HepG2 (cell line): ENCODE results near the gene SRRM3. TPM values are rescaled to one million over a fixed set of nuclear protein-coding genes. Genes with fewer than 3 reads are reported as not detected.

Experiments
- ATAC-seq: fragments of 200-7000 bp; cut with Tn5 transposase; 3 replicates; pipeline ENCODE4 v1.9.1; 2020; ENCODE audit warnings: mild to moderate bottlenecking, moderate library complexity
- BruUV-seq: library from RNA; stranded (reverse); fragments of 400-500 nt; replicated peaks from 2 replicates; lab custom pipeline; 2021; lab: Mats Ljungman, UMichigan
- CTCF ChIA-PET: fragments of 300-600 bp; formaldehyde crosslinking; extraction: SDS; loops from one replicate; lab custom pipeline; 2021; ENCODE audit warnings: low total read pairs, inconsistent platforms, low intra/inter-chr PET ratio; lab: Yijun Ruan, JAX
- POLR2A ChIA-PET: fragments of 350-600 bp; sonication (Branson Sonifier 250); formaldehyde crosslinking; loops from one replicate; lab custom pipeline; 2020; ENCODE audit warnings: antibody characterized with exemption, inconsistent platforms; lab: Yijun Ruan, JAX
- DNase-seq: peaks from one replicate; pipeline ENCODE4 v3.0.0-alpha.2; 2015; ENCODE audit warnings: low spot score
- FAIRE-seq: peaks from 3 replicates; lab custom pipeline; 2011; peaks lifted over from hg19 to GRCh38; lab: Jason Lieb, UNC
- H2AFZ ChIP-seq: one replicate; pipeline ENCODE4 v1.6.1; 2011; ENCODE audit warnings: low read length, inconsistent platforms
- H3K27ac ChIP-seq: fragments of 300-600 bp; 3 replicates; pipeline ENCODE4 v1.8.0; 2011; ENCODE audit warnings: mixed run types, mild to moderate bottlenecking, mixed read lengths, low read length, inconsistent platforms; ENCODE audit not compliant: insufficient read depth; ENCODE audit errors: extremely low read length
- H3K27me3 ChIP-seq, 2 experiments: fragments of 200-600 bp in 1 of 2; 2 replicates in 1 of 2; 3 replicates in 1 of 2; pipeline versions ENCODE4 v1.6.0 to v1.8.0; 2011; ENCODE audit warnings: low read length in 2 of 2, mild to moderate bottlenecking in 2 of 2, moderate library complexity in 2 of 2, inconsistent platforms in 1 of 2; ENCODE audit not compliant: insufficient read depth in 2 of 2, control insufficient read depth in 1 of 2
- H3K36me3 ChIP-seq, 2 experiments: fragments of 200-600 bp in 1 of 2; replicated peaks in 1 of 2; 2 replicates in 1 of 2; 3 replicates in 1 of 2; pipeline versions ENCODE4 v1.5.1 to v1.8.0; 2011; ENCODE audit warnings: low read length in 2 of 2, inconsistent platforms in 1 of 2; ENCODE audit not compliant: insufficient read depth in 2 of 2, control insufficient read depth in 1 of 2
- H3K4me1 ChIP-seq: 2 replicates; pipeline ENCODE4 v1.5.1; 2012; ENCODE audit warnings: low read length, inconsistent platforms; ENCODE audit not compliant: insufficient read depth
- H3K4me2 ChIP-seq: 2 replicates; pipeline ENCODE4 v1.6.0; 2011; ENCODE audit warnings: low read depth, low read length, inconsistent platforms
- H3K4me3 ChIP-seq, 3 experiments: fragments of 200-600 bp in 1 of 3; sonication (generic), shearing (Covaris generic) in 1 of 3; replicated peaks in 1 of 3; 2 replicates each; pipeline ENCODE4 v1.5.1; 2011 to 2016; ENCODE audit warnings: low read length in 3 of 3, inconsistent platforms in 2 of 3, low read depth in 2 of 3, mild to moderate bottlenecking in 2 of 3, control low read depth in 1 of 3, mixed read lengths in 1 of 3; ENCODE audit not compliant: insufficient read depth in 1 of 3
- H3K79me2 ChIP-seq: one replicate; pipeline ENCODE4 v1.6.1; 2011; ENCODE audit warnings: low read length, inconsistent platforms; ENCODE audit not compliant: insufficient read depth
- H3K9ac ChIP-seq: 2 replicates; pipeline ENCODE4 v1.6.0; 2011; ENCODE audit warnings: mild to moderate bottlenecking, low read depth, low read length, inconsistent platforms; ENCODE audit not compliant: insufficient read depth
- H3K9me3 ChIP-seq: 2 replicates; pipeline ENCODE4 v1.5.1; 2012; ENCODE audit warnings: mild to moderate bottlenecking, low read length
- H4K20me1 ChIP-seq: 2 replicates; pipeline ENCODE4 v1.6.0; 2011; ENCODE audit warnings: inconsistent platforms, mild to moderate bottlenecking, low read length, moderate library complexity; ENCODE audit not compliant: insufficient read depth
- HNF4G ChIP-seq, 2 experiments: sonication (generic) in 1 of 2; formaldehyde crosslinking in 1 of 2; IDR thresholded peaks; 2 replicates each; pipeline versions ENCODE4 v1.4.0 to v1.6.1; 2011 to 2020; ENCODE audit warnings: borderline replicate concordance in 2 of 2, low read depth in 2 of 2, mild to moderate bottlenecking in 2 of 2, low read length in 1 of 2, missing genetic modification reagents in 1 of 2, moderate library complexity in 1 of 2
- TARDBP ChIP-seq: sonication (generic); formaldehyde crosslinking; IDR thresholded peaks from 2 replicates; pipeline ENCODE4 v1.8.0; 2022; ENCODE audit warnings: mild to moderate bottlenecking, missing genetic modification reagents
- TBL1XR1 ChIP-seq: fragments of 150-350 bp; IDR thresholded peaks from 2 replicates; pipeline ENCODE4 v1.6.1; 2014; ENCODE audit warnings: borderline replicate concordance, low read length; ENCODE audit not compliant: partially characterized antibody
- ZBTB33 ChIP-seq: sonication (generic); formaldehyde crosslinking; IDR thresholded peaks from 2 replicates; pipeline ENCODE4 v1.4.0; 2020; ENCODE audit warnings: missing genetic modification reagents
- ZBTB38 ChIP-seq: sonication (generic); formaldehyde crosslinking; IDR thresholded peaks from 2 replicates; pipeline ENCODE4 v1.5.1; 2020; ENCODE audit warnings: mild to moderate bottlenecking, missing genetic modification reagents
- ZFX ChIP-seq: sonication (generic); formaldehyde crosslinking; IDR thresholded peaks from 2 replicates; pipeline ENCODE4 v1.4.0; 2020; ENCODE audit warnings: mild to moderate bottlenecking, low read depth, missing genetic modification reagents, moderate library complexity
- ZNF30 ChIP-seq: sonication (generic); formaldehyde crosslinking; IDR thresholded peaks from 2 replicates; pipeline ENCODE4 v1.5.0; 2020; ENCODE audit warnings: mild to moderate bottlenecking, missing genetic modification reagents
- ZNF687 ChIP-seq: sonication (generic); formaldehyde crosslinking; IDR thresholded peaks from 2 replicates; pipeline ENCODE4 v1.5.1; 2020; ENCODE audit warnings: mild to moderate bottlenecking, missing genetic modification reagents, moderate library complexity
- WGBS: methylation state at CpG from one replicate; pipeline ENCODE4 v1.1.6; 2017; ENCODE audit warnings: low lambda C conversion rate; 5-methylcytosine and 5-hydroxymethylcytosine counted together
- in situ Hi-C: cut with HindIII; loops from 2 replicates; pipeline ENCODE4 v1.10.0; 2017; ENCODE audit warnings: low pct_unique_long_range_greater_than_20kb; ENCODE audit not compliant: extremely low pct_ligation_motif_present
- intact Hi-C: fragments of 100-400 bp; cut with micrococcal nuclease; formaldehyde crosslinking; loops from one replicate; pipeline ENCODE4 v1.10.0; 2022; ENCODE audit not compliant: unreplicated experiment
- polyA plus RNA-seq, 8 experiments: library from polyadenylated mRNA; depleted of rRNA in 3 of 8; stranded (reverse) in 7 of 8; unstranded in 1 of 8; fragments of >200 nt; fragmentation: Illumina TruSeq in 4 of 8; extraction: Trizol in 4 of 8; gene quantifications; 2 replicates each; pipeline versions ENCODE4 v1.2.1 to v1.2.3, GENCODE V29; 2011 to 2016; ENCODE audit warnings: low read depth in 4 of 8, missing spikeins in 1 of 8, mixed read lengths in 1 of 8; ENCODE audit not compliant: insufficient read depth in 1 of 8
- total RNA-seq, 5 experiments: library from RNA; depleted of rRNA; stranded (reverse); fragments of >200 nt; fragmentation: Illumina TruSeq; extraction: Trizol; gene quantifications; 2 replicates each; pipeline ENCODE4 v1.2.3, GENCODE V29; 2016; ENCODE audit warnings: low read depth in 1 of 5

Gene SRRM3
- total and polyA plus RNA-seq, 2 of the 13 experiments (the other 11 are each of a cell fraction or from before 2014, with no cell fraction given) = 0.13 to 0.54 TPM

- Histone ChIP-seq H3K79me2 (no peaks in the 10 kb centered on the region), H3K4me2 (0 out of 2 replicates have a peak overlapping the region, but pooled peaks have one; percentile 27), H3K9me3 (no peaks in the 10 kb centered on the region), H4K20me1 (no peaks in the 10 kb centered on the region), H3K9ac (no peak overlapping the region), H3K4me1 (peaks cover 69% of the 10 kb centered on the region), H3K27me3 (peaks cover 3 to 6% of the 10 kb centered on the region in 2 experiments; a peak in 3 of 5 replicates), H3K36me3 (no peaks in the 10 kb centered on the region), H2AFZ (no peak overlapping the region), H3K4me3 (no peak overlapping the region), H3K27ac (no peak overlapping the region)
- whole genome bisulfite sequencing = 53% methylated on average over 41 of the region's 48 CpGs
- peak; percentile 44 for ATAC-seq
- ChIA-PET CTCF (no interaction called here), POLR2A (interaction anchor here (0.6 to 1.5 kb wide), 2 partner anchors 14 to 16 kb away, joined by 4 read pairs; no protein-coding TSS in a partner anchor)
- no peak for FAIRE-seq
- intact Hi-C loops = no loop called here
- in situ Hi-C loops = no loop called here
- TF ChIP-seq ZNF30 (CRISPR knock-in tag) = no peak
- TF ChIP-seq TARDBP = no peak
- TF ChIP-seq ZBTB38 (CRISPR knock-in tag) = 0 out of 2 replicates have a peak, but pooled peaks have one; percentile 12
- TF ChIP-seq HNF4G (IDR thresholded peaks at IDR 0.05; ENCODE audit: borderline replicate concordance, low read depth, low read length) = no peak
- TF ChIP-seq HNF4G (CRISPR knock-in tag; IDR thresholded peaks at IDR 0.05; ENCODE audit: borderline replicate concordance, low read depth) = no peak
- TF ChIP-seq TBL1XR1 = no peak
- TF ChIP-seq ZNF687 (CRISPR knock-in tag) = peak; percentile 40; the same call in 1 of the 2 replicates
- peak; percentile 33; the same call in 1 of the 2 replicates for TF ChIP-seq ZFX (CRISPR knock-in tag)
- peak; percentile 94 for TF ChIP-seq ZBTB33 (CRISPR knock-in tag)
- BruUV-seq = no TSS peak
- DNase-seq = peak; percentile 17
Measured at GRCh38 chr7:76234931-76235441, 33.3 kb downstream of the SRRM3 start.
